HG02678 (cell line): ENCODE results near the gene PCNX2.
A peak's percentile ranks its signal among the peaks of the same experiment; 100 is the strongest.

Experiments
- ATAC-seq: cut with Tn5 transposase; IDR thresholded peaks from one replicate; pipeline ENCODE4 v1.9.1; 2021; ENCODE audit warnings: mild to moderate bottlenecking, moderate library complexity; ENCODE audit not compliant: unreplicated experiment

Gene PCNX2

DNA sequence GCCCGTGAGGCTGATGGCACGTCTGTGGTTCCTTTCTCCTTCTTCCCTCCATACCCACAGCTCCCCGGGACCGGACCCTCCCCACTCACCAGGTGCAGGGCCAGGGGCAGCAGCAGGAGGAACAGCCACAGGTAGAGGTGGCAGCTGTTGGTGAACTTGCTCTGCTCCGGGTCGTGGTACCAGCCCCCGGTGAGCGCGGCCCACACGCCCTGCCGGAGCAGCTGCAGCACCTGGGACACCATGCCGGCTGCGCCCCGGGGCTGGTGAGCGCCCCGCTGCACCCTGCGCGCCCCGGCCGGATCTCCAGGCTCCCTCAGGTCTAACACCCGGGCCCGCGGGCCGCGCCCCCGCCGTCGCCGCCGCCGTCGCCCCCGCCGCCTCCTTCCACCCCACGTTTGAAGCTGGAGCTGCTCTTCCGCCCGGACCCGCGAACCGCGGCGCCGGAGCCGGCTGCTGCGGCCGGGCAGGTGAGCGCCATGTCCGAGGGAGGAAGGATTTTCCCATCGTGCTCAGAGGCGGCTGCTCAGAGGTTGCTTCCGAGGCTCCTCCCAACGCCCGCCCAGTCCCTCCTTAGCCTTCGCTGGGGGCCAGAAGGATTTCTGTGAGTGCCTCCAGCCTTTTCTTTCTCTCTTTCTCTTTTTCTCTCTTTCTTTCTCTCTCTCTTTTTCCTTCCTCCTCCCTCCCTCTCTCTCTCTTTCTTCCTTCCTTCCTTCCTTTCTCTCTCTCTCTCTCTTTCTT, at the start of gene PCNX2:
Gene PCNX2, minus strand, starts transcription at position 489 of the 738 bp plus-strand sequence. Its CDS starts 247 bp downstream, at position 242.
- peak; percentile 96 for ATAC-seq

GRCh38 chr1:233343262-233343661, 47.7 kb upstream of the PCNX2 start:
- no peak for ATAC-seq

DNA sequence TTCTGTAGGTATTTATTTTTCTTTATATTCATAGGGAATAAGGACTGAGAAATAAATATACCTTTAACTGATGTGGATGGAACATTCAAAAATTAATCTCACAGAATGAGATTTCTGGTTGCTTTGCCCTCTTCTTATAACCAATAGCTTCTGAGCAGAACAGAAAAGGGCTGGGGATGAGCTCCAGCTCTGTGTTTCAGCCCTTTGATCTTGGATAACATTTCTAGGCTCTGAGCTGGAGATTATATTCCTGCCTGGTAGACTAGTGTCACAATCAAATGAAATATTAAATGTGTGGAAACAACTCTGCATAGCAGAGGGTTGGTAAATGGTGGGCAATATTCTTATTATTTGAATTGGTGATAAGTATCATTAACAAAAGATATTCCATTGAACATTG, 46.6 kb upstream of the PCNX2 start:
- ATAC-seq: no peak

GRCh38 chr1:233340966-233341516, 45.5 kb upstream of the PCNX2 start:
- no peak for ATAC-seq

DNA sequence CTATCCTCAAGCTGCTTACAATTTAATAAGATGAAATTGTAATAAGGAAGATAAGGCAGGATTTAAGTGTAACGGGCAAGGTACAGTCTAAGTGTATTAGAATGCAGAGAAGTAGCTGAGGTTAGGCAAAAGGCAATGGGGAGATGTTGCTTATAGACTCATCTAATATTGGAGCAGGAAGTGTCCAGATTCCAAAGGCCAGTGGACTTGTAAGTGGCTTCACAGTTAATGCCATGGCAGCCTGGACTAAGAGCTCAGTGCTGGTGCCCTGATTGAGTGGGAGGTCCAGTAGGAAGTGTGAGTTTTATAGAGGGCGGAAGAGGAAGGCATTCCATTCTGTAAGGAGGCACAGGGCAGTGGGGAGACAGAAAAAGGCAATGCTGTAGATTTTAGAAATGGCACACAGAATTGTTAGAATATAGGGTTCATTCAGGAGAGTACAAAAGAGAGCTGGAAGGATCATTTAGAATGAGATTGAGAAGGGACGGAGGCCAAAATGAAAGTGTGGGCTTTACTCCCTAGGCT, 44.6 kb upstream of the PCNX2 start:
- no peak for ATAC-seq

- ATAC-seq: no peak
These were observed 42.6 kb upstream of the PCNX2 start for GRCh38 chr1:233338102-233338501.

- ATAC-seq: no peak
These were observed 42.0 kb upstream of the PCNX2 start for GRCh38 chr1:233337505-233337904.

DNA sequence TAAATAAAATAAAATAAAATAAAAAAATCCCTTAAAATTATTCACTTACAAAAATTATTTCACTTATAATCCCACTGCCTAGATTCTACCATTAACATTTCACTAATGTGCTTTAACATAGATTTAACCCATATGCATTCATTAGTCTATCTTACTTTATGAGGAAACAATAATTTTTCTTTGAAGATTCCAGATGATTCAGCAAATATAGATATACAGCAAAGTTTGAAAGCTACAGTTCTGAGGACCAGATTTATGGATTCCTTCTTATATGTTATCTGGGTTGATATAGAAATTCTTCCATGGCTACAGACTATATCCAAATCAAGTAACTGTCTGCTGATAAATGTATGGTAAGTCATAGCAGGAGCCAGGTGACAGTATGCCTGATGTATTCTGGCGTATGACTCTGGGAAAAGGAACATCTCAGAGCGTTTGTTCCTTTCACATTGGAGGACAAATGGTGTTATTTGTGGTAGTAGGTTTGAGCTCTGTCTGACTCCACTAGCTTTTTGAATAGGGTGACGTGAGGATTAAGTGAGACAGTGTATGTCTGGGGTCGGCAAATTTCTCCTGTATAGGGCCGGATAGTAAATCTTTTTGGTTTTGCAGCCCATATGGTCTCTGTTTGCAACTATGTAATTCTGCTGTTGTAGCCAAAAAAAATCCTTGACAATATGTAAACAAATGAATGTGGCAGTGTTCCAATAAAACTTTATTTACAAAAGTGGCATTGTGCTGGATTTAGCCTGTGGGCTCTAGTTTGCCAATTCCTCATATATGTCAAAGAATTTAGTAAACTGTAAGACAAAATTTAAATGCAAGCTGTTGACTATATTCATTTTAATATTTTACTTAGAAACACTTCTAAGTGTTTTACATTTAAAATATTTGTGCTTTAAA, 41.3 kb upstream of the PCNX2 start:
- no peak for ATAC-seq

- no peak for ATAC-seq
These were observed 38.6 kb upstream of the PCNX2 start for GRCh38 chr1:233334092-233334491.

GRCh38 chr1:233333086-233333485, 37.6 kb upstream of the PCNX2 start:
- ATAC-seq: no peak

- ATAC-seq: no peak
These were observed 36.4 kb upstream of the PCNX2 start for GRCh38 chr1:233331676-233332519.

DNA sequence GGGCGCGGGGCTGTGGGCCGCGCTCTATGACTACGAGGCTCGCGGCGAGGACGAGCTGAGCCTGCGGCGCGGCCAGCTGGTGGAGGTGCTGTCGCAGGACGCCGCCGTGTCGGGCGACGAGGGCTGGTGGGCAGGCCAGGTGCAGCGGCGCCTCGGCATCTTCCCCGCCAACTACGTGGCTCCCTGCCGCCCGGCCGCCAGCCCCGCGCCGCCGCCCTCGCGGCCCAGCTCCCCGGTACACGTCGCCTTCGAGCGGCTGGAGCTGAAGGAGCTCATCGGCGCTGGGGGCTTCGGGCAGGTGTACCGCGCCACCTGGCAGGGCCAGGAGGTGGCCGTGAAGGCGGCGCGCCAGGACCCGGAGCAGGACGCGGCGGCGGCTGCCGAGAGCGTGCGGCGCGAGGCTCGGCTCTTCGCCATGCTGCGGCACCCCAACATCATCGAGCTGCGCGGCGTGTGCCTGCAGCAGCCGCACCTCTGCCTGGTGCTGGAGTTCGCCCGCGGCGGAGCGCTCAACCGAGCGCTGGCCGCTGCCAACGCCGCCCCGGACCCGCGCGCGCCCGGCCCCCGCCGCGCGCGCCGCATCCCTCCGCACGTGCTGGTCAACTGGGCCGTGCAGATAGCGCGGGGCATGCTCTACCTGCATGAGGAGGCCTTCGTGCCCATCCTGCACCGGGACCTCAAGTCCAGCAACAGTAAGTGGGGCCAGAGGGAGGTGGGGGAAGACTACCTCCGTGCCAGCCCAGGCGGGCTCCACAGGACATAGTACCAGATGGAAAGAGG, 32.8 kb upstream of the PCNX2 start:
- ATAC-seq: peak; percentile 15

DNA sequence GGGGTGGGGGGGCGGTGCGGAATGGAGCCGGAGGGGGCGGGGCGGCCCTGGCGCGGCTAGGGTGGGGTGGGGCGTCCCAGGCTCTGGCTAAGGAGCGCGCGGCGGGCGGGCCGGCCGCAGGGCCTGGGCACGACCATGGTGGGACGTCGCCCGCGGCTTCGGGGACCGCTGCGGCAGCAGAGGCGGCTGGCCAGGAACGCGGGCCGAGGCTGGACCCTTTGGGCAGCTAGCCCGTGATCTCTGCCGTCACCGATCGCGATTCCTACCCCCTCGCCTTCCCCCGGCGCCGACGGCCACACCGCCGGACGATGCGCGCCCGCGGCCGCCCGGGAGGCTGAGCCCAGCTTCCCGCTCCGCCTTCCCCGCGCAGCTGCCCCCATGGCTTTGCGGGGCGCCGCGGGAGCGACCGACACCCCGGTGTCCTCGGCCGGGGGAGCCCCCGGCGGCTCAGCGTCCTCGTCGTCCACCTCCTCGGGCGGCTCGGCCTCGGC, 32.2 kb upstream of the PCNX2 start, which contains the start of gene MAP3K21:
Gene MAP3K21, plus strand, starts transcription at position 74 of the 491 bp plus-strand sequence. Its CDS starts 305 bp downstream, at position 379.
- peak; percentile 47 for ATAC-seq

DNA sequence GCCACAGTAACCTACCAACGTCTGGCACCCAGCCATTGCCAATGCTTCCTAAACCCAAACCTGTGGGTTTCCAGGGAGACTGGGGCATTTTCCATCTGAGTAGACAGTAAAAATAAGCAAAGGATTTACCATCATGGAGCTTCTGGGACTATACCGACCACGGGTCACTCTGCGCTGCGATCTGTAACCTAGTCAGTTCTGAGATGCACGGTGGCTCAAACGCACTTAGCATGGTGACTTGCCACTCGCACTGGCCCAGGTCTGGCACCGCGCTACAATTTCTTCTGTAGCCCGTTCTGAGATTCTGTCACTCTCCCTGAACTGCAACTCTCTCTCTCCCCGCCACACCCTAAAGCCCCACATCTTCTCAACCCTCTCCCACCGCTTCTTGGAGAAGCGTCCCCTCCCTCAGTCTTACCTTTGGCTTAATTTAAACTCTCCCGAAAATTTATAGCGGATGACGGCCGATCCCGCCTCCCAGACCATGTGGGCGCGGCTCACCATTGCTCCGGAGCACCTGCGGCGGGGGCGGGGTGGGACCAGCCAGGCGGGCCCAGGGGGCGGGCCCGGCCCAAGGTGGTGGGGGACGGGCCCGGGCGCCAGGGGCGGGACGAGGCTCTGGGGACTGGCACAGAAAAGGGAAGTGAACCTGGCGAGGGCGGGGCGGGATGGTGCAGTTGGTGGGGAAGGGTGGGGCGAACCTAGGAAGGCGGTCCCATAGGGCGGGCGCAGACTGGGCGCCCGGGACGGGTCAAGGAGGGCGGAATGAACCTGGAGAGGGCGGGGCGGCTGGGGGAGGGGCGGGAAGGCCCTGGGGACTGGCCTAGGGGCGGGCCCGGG, 31.5 kb upstream of the PCNX2 start:
- ATAC-seq: peak; percentile 95

DNA sequence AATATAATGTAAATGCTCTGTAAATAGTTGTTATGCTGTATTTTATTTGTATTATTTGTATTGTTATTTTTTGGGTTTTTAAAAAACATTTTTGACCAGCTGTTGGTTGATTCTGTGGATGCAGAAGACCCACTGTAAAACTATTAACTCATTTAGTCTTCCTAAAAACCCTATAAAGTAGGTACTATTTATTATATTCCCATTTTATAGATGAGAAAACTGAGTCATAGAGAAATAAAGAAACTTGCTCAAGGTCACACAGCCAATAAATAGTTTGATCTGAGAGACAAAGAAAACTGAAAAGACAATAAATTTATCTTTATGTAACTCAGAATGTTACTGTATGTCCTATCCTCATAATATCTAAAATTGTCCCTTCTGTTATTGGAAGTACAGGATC, 30.8 kb upstream of the PCNX2 start:
- no peak for ATAC-seq

DNA sequence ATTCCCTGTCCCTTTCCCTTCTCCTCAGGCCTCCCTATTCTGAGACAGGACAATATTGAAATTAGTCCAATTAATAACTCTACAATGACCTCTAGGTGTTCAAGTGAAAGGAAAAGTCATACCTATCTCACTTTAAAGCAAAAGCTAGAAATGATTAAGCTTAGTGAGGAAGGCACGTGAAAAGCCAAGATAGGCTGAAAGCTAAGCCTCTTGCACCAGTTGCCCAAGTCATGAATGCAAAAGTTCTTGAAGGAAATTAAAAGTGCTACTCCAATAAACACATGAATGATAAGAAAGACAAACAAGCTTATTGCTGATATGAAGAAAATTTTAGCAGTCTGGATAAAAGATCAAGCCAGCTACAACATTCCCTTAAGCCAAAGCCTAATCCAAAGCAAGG, 28.2 kb upstream of the PCNX2 start:
- ATAC-seq: no peak

- ATAC-seq: no peak
These were observed 24.5 kb upstream of the PCNX2 start for GRCh38 chr1:233320023-233320422.

GRCh38 chr1:233319272-233319671, 23.7 kb upstream of the PCNX2 start:
- no peak for ATAC-seq

DNA sequence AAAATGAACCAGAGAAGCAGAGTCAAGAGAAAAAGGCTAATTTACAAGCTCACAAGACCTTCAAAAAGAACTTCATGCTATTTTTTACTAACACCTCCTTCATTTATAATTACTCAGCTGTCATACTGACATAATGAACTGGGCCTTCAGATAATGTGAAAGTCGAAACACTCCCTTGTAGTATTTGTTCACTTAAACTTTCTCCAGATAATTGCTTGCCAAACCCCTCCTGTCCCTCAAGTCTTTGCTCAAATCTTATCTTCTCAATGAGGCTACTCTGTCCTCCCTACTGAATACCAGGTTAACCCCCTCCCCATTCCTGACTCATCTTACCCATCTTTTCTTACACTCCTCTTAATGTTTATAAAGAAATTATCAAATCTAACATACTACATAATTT, 20.9 kb upstream of the PCNX2 start:
- ATAC-seq: no peak
